WTC11 (cell line): ENCODE results near the gene ZNF488. TPM values are rescaled to one million over a fixed set of nuclear protein-coding genes. Genes with fewer than 3 reads are reported as not detected.

ENCODE experiments used
- ATAC-seq: fragments of 200-7000 bp; cut with Tn5 transposase; 2 replicates; pipeline ENCODE4 v1.10.0; 2021; ENCODE audit warnings: mild to moderate bottlenecking, moderate library complexity
- CTCF ChIA-PET: fragments of 300-600 bp; sonication (Branson Sonifier 250); formaldehyde crosslinking; loops from one replicate; lab custom pipeline; 2021; ENCODE audit warnings: antibody characterized with exemption; lab: Charles Lee
- POLR2A ChIA-PET: fragments of 350-600 bp; sonication (Branson Sonifier 250); formaldehyde crosslinking; loops from one replicate; lab custom pipeline; 2021; ENCODE audit warnings: antibody characterized with exemption; lab: Charles Lee
- DNase-seq: peaks from one replicate; pipeline ENCODE4 v3.0.0; 2021; ENCODE audit warnings: low spot score
- H3K27ac Mint-ChIP-seq: 2 replicates; pipeline ENCODE4 v1.8.0; 2021; ENCODE audit warnings: mixed read lengths
- H3K27me3 Mint-ChIP-seq: 2 replicates; pipeline ENCODE4 v1.8.0; 2021; ENCODE audit warnings: low read depth, mild to moderate bottlenecking, moderate library complexity, mixed read lengths
- H3K36me3 Mint-ChIP-seq: 2 replicates; pipeline ENCODE4 v1.8.0; 2021; ENCODE audit warnings: mixed read lengths
- H3K4me1 Mint-ChIP-seq: 2 replicates; pipeline ENCODE4 v1.8.0; 2022; ENCODE audit warnings: mixed read lengths
- H3K4me3 Mint-ChIP-seq: 2 replicates; pipeline ENCODE4 v1.8.0; 2021; ENCODE audit warnings: mild to moderate bottlenecking, moderate library complexity, mixed read lengths
- H3K9me3 Mint-ChIP-seq: 2 replicates; pipeline ENCODE4 v1.8.0; 2021; ENCODE audit warnings: mixed read lengths
- CTCF ChIP-seq: fragments of 200-600 bp; IDR thresholded peaks from 2 replicates; pipeline ENCODE4 v1.8.0; 2022; ENCODE audit warnings: antibody characterized with exemption
- ESRRA ChIP-seq: sonication (generic); formaldehyde crosslinking; IDR thresholded peaks from 2 replicates; pipeline ENCODE4 v1.8.1; 2022; ENCODE audit warnings: mild to moderate bottlenecking, missing genetic modification reagents, borderline replicate concordance
- JAZF1 ChIP-seq: fragments of 250-450 bp; sonication (Bioruptor Pico); IDR thresholded peaks from 2 replicates; pipeline ENCODE4 v1.9.0; 2021; ENCODE audit warnings: moderate library complexity, mild to moderate bottlenecking, inconsistent platforms
- JUN ChIP-seq: sonication (generic); formaldehyde crosslinking; IDR thresholded peaks from 2 replicates; pipeline ENCODE4 v1.8.0; 2023; ENCODE audit warnings: mild to moderate bottlenecking, missing genetic modification reagents
- MXD4 ChIP-seq: fragments of 250-450 bp; sonication (Bioruptor Pico); IDR thresholded peaks from 2 replicates; pipeline ENCODE4 v1.8.0; 2021; ENCODE audit warnings: mild to moderate bottlenecking, moderate library complexity, borderline replicate concordance
- MYBL2 ChIP-seq: sonication (generic); formaldehyde crosslinking; IDR thresholded peaks from 2 replicates; pipeline ENCODE4 v1.8.1; 2023; ENCODE audit warnings: mild to moderate bottlenecking, moderate library complexity, missing genetic modification reagents
- NFYB ChIP-seq: sonication (generic); formaldehyde crosslinking; conservative IDR thresholded peaks from 2 replicates; pipeline ENCODE4 v1.8.0; 2022; ENCODE audit warnings: low read depth, missing genetic modification reagents
- OVOL2 ChIP-seq: fragments of 250-450 bp; sonication (Bioruptor Pico); IDR thresholded peaks from 2 replicates; pipeline ENCODE4 v1.9.0; 2021; ENCODE audit warnings: mild to moderate bottlenecking, borderline replicate concordance
- PRDM15 ChIP-seq: sonication (generic); formaldehyde crosslinking; IDR thresholded peaks from 2 replicates; pipeline ENCODE4 v1.8.0; 2022; ENCODE audit warnings: missing genetic modification reagents
- RELA ChIP-seq: sonication (generic); formaldehyde crosslinking; IDR thresholded peaks from 2 replicates; pipeline ENCODE4 v1.8.1; 2022; ENCODE audit warnings: missing genetic modification reagents, mild to moderate bottlenecking, borderline replicate concordance
- SMAD3 ChIP-seq: sonication (generic); formaldehyde crosslinking; IDR thresholded peaks from 2 replicates; pipeline ENCODE4 v1.8.0; 2022; ENCODE audit warnings: missing genetic modification reagents, mild to moderate bottlenecking, borderline replicate concordance
- SOX15 ChIP-seq: fragments of 250-450 bp; sonication (Bioruptor Pico); IDR thresholded peaks from 2 replicates; pipeline ENCODE4 v1.9.0; 2021; ENCODE audit warnings: mild to moderate bottlenecking
- TCF7 ChIP-seq: sonication (generic); formaldehyde crosslinking; IDR thresholded peaks from 2 replicates; pipeline ENCODE4 v1.8.0; 2022; ENCODE audit warnings: mild to moderate bottlenecking, low read depth, missing genetic modification reagents, moderate library complexity
- USF2 ChIP-seq: sonication (generic); formaldehyde crosslinking; IDR thresholded peaks from 2 replicates; pipeline ENCODE4 v1.8.1; 2023; ENCODE audit warnings: mild to moderate bottlenecking, missing genetic modification reagents, moderate library complexity
- total RNA-seq: library from RNA; stranded (reverse); gene quantifications from 3 replicates; pipeline ENCODE4 v1.2.3, GENCODE V29; 2021
- TF ChIP-seq, protein P1 (sequence below): sonication (generic); formaldehyde crosslinking; IDR thresholded peaks from 2 replicates; pipeline ENCODE4 v1.8.0; 2023; ENCODE audit warnings: missing genetic modification reagents, mild to moderate bottlenecking, borderline replicate concordance
- TF ChIP-seq, protein P2 (sequence below): sonication (generic); formaldehyde crosslinking; conservative IDR thresholded peaks from 2 replicates; pipeline ENCODE4 v1.8.1; 2023; ENCODE audit warnings: mild to moderate bottlenecking, low read depth, missing genetic modification reagents, moderate library complexity

The ZNF488 gene
- total RNA-seq, 1 experiment from 2014 or later, result 8.7 TPM

GRCh38 chr10:47332371-47332770 lies 51.7 kb downstream of the ZNF488 start (continued):
- TF ChIP-seq, protein P1, sequence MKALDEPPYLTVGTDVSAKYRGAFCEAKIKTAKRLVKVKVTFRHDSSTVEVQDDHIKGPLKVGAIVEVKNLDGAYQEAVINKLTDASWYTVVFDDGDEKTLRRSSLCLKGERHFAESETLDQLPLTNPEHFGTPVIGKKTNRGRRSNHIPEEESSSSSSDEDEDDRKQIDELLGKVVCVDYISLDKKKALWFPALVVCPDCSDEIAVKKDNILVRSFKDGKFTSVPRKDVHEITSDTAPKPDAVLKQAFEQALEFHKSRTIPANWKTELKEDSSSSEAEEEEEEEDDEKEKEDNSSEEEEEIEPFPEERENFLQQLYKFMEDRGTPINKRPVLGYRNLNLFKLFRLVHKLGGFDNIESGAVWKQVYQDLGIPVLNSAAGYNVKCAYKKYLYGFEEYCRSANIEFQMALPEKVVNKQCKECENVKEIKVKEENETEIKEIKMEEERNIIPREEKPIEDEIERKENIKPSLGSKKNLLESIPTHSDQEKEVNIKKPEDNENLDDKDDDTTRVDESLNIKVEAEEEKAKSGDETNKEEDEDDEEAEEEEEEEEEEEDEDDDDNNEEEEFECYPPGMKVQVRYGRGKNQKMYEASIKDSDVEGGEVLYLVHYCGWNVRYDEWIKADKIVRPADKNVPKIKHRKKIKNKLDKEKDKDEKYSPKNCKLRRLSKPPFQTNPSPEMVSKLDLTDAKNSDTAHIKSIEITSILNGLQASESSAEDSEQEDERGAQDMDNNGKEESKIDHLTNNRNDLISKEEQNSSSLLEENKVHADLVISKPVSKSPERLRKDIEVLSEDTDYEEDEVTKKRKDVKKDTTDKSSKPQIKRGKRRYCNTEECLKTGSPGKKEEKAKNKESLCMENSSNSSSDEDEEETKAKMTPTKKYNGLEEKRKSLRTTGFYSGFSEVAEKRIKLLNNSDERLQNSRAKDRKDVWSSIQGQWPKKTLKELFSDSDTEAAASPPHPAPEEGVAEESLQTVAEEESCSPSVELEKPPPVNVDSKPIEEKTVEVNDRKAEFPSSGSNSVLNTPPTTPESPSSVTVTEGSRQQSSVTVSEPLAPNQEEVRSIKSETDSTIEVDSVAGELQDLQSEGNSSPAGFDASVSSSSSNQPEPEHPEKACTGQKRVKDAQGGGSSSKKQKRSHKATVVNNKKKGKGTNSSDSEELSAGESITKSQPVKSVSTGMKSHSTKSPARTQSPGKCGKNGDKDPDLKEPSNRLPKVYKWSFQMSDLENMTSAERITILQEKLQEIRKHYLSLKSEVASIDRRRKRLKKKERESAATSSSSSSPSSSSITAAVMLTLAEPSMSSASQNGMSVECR, result no peak
- TF ChIP-seq JAZF1 (CRISPR knock-in tag) (no peak), ESRRA (CRISPR knock-in tag) (no peak), USF2 (no peak), NFYB (CRISPR knock-in tag) (no peak), OVOL2 (CRISPR knock-in tag) (no peak)

DNA sequence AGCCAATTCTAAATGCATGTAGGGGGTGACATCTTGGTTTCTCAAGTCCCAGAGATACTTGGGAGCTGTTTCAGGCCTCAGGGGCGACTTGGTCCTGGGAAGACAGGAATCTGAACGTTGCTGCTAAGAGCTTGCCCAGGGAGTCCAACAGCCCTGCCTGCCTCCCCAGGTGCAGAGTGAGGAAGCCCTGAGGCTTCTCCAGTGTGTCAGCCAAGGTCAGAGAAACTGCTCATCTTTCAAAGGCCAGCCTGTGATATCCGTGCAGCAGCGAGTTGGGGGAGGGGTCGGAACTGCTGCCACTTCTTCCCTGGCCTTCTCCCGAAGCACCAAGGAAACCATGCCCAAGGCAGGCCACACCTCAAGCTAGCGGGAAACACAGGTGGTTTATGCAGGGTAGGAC lies 52.1 kb downstream of the ZNF488 start:
- ATAC-seq (no peak), DNase-seq (no peak)
- H3K4me1 Mint-ChIP-seq, result no peaks in the 10 kb centered on the region
- ChIA-PET POLR2A (no interaction called here), CTCF (interaction anchor here (0.9 to 2.7 kb wide), 4 partner anchors 9 to 307 kb away, joined by 3 to 9 read pairs (median 6); no protein-coding TSS in a partner anchor)
- no peaks in the 10 kb centered on the region for H3K36me3 Mint-ChIP-seq
- no peak overlapping the region for H3K4me3 Mint-ChIP-seq
- no peak overlapping the region for H3K27ac Mint-ChIP-seq
- H3K27me3 Mint-ChIP-seq, result no peaks in the 10 kb centered on the region
- TF ChIP-seq, protein P2, sequence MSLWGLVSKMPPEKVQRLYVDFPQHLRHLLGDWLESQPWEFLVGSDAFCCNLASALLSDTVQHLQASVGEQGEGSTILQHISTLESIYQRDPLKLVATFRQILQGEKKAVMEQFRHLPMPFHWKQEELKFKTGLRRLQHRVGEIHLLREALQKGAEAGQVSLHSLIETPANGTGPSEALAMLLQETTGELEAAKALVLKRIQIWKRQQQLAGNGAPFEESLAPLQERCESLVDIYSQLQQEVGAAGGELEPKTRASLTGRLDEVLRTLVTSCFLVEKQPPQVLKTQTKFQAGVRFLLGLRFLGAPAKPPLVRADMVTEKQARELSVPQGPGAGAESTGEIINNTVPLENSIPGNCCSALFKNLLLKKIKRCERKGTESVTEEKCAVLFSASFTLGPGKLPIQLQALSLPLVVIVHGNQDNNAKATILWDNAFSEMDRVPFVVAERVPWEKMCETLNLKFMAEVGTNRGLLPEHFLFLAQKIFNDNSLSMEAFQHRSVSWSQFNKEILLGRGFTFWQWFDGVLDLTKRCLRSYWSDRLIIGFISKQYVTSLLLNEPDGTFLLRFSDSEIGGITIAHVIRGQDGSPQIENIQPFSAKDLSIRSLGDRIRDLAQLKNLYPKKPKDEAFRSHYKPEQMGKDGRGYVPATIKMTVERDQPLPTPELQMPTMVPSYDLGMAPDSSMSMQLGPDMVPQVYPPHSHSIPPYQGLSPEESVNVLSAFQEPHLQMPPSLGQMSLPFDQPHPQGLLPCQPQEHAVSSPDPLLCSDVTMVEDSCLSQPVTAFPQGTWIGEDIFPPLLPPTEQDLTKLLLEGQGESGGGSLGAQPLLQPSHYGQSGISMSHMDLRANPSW (CRISPR knock-in tag), result no peak
- TF ChIP-seq MYBL2 (CRISPR knock-in tag) (no peak), TCF7 (no peak)
- peaks cover 17% of the 10 kb centered on the region for H3K9me3 Mint-ChIP-seq

DNA sequence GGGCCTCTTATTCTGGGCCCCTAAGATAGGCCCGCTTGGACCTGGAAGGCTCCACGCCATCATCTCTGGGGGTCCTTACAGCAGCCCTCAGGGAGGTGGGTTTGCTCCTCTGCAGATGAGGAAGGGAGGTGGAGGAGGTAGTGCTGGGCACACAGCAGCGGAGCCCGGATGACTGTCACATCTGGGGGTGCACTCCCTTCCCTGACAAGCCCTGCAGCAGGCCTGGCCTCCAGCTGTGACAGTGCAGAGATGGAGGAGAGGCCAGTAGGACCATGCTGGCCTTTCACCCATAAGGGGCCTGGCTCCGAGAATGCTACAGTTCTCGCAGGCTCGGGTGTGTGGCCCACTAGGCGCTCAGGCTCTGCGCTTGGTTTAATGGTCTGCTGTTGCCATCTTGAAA lies 52.6 kb downstream of the ZNF488 start:
- POLR2A ChIA-PET, result no interaction called here
- H3K4me3 Mint-ChIP-seq, result no peak overlapping the region
- CTCF ChIA-PET, result interaction anchor here (1.0 to 2.7 kb wide), 3 partner anchors 9 to 307 kb away, joined by 3 to 9 read pairs (median 8); no protein-coding TSS in a partner anchor
- no peaks in the 10 kb centered on the region for H3K27me3 Mint-ChIP-seq
- H3K4me1 Mint-ChIP-seq, result no peaks in the 10 kb centered on the region
- no peaks in the 10 kb centered on the region for H3K36me3 Mint-ChIP-seq
- H3K9me3 Mint-ChIP-seq, result peaks cover 17% of the 10 kb centered on the region
- no peak for ATAC-seq
- no peak overlapping the region for H3K27ac Mint-ChIP-seq
- DNase-seq, result no peak
- TF ChIP-seq PRDM15 (CRISPR knock-in tag) (no peak), CTCF (no peak), SOX15 (no peak), MXD4 (CRISPR knock-in tag) (no peak), JUN (CRISPR knock-in tag) (no peak), SMAD3 (CRISPR knock-in tag) (no peak), ESRRA (CRISPR knock-in tag) (no peak), RELA (CRISPR knock-in tag) (no peak)
- TF ChIP-seq, protein P2 (CRISPR knock-in tag), result no peak
